ENCODE results near the gene ANKRD13B. TPM values are rescaled to one million over a fixed set of nuclear protein-coding genes. Genes with fewer than 3 reads are reported as not detected.
A peak's percentile ranks its signal among the peaks of the same experiment; 100 is the strongest.

ANKRD13B gene
- total and polyA plus RNA-seq, 2 of the 13 experiments (the other 11 are each of a cell fraction or from before 2014, with no cell fraction given), result 1.7 to 1.8 TPM

DNA sequence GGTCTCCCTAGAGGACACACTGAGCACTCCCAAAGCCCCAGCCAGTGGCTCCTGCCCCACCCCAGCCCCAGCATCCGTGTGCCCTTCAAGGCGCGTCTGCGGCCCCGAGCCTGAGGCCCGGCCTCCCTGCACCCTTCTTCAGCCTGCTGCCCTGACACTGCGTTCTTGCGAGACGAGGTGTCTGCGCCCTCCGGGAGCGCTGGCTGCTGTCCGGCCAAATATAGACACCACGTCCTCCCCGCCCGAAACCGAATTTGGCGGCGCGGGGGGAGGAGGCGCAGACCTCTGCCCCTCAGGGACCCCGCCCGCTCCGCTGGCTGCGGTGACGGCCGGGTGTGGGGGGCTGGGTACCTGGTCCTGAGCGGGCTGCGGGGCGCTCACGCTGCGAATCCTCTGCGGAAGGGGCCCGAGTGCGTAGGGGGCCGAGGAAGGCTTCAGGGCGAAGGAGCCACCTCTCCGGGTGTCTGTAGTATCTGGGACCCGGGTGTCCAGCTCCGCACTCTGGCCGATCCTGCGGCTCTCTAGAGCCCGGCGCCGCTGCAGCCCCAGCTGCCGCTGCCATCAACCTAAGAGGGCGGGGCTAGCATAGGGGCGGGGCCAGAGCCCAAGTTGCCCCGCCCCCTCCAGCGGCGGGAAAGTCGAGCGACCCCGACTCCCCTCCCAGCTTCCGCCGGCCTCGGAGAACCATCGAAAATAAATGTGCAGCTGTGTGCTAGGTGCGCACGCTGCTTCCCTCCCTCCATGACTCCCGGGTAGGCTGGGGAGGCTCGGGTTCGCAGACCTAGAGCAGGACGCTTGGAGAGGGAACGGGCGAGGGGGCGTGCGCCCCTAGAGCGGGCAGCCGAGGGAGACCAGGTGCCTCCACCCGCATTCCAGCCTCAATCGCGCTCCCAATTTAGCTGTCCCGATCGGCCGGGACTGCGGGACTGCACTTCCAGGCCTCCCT is 29.7 kb downstream of the ANKRD13B start, which contains the start of gene CORO6 (continued):
- TF ChIP-seq ZBTB40 (IDR thresholded peaks at IDR 0.05) (no peak), ZBTB40 (CRISPR knock-in tag; IDR thresholded peaks at IDR 0.05) (no peak), KLF11 (CRISPR knock-in tag; IDR thresholded peaks at IDR 0.05) (peak; percentile 37; the same call in 1 of the 2 replicates), ARNTL (CRISPR knock-in tag; IDR thresholded peaks at IDR 0.05) (0 out of 2 replicates have a peak, but pooled peaks have one; percentile 48), ZNF343 (CRISPR knock-in tag; IDR thresholded peaks at IDR 0.05) (no peak), NFKB2 (CRISPR knock-in tag; IDR thresholded peaks at IDR 0.05; ENCODE audit: borderline replicate concordance) (peak; percentile 48; the same call in 1 of the 2 replicates), ZNF563 (CRISPR knock-in tag; IDR thresholded peaks at IDR 0.05) (no peak), POLR2G (IDR thresholded peaks at IDR 0.05; ENCODE audit: low read depth, low read length) (no peak), TOE1 (CRISPR knock-in tag; IDR thresholded peaks at IDR 0.05) (no peak), RNF2 (conservative IDR thresholded peaks at IDR 0.05; ENCODE audit: low read depth) (no peak), ZNF777 (CRISPR knock-in tag; IDR thresholded peaks at IDR 0.05) (no peak; the same call in 1 of the 2 replicates), KLF9 (CRISPR knock-in tag; IDR thresholded peaks at IDR 0.05; ENCODE audit: low read depth) (no peak), SALL2 (CRISPR knock-in tag; IDR thresholded peaks at IDR 0.05) (no peak), ZNF382 (CRISPR knock-in tag; IDR thresholded peaks at IDR 0.05; ENCODE audit: borderline replicate concordance) (no peak), SNAI1 (CRISPR knock-in tag; IDR thresholded peaks at IDR 0.05; ENCODE audit: borderline replicate concordance) (no peak), KDM2A (CRISPR knock-in tag; IDR thresholded peaks at IDR 0.05; ENCODE audit: borderline replicate concordance, low read depth) (peak; percentile 58; the same call in 1 of the 2 replicates), ZNF460 (CRISPR knock-in tag; IDR thresholded peaks at IDR 0.05; ENCODE audit: borderline replicate concordance) (no peak), ATF7 (IDR thresholded peaks at IDR 0.05) (no peak), ATF7 (CRISPR knock-in tag; IDR thresholded peaks at IDR 0.05) (no peak), SP5 (CRISPR knock-in tag; IDR thresholded peaks at IDR 0.05; ENCODE audit: borderline replicate concordance, low read depth) (no peak), SNRNP70 (IDR thresholded peaks at IDR 0.05; ENCODE audit: low read depth, low read length) (no peak), KLF13 (CRISPR knock-in tag; IDR thresholded peaks at IDR 0.05) (no peak), TSC22D2 (CRISPR knock-in tag; IDR thresholded peaks at IDR 0.05; ENCODE audit: borderline replicate concordance) (no peak), GATAD2A (CRISPR knock-in tag; IDR thresholded peaks at IDR 0.05) (no peak)

Data from HepG2 (cell line).